ENCODE measurements around the gene SEC22A.

The SEC22A gene

DNA sequence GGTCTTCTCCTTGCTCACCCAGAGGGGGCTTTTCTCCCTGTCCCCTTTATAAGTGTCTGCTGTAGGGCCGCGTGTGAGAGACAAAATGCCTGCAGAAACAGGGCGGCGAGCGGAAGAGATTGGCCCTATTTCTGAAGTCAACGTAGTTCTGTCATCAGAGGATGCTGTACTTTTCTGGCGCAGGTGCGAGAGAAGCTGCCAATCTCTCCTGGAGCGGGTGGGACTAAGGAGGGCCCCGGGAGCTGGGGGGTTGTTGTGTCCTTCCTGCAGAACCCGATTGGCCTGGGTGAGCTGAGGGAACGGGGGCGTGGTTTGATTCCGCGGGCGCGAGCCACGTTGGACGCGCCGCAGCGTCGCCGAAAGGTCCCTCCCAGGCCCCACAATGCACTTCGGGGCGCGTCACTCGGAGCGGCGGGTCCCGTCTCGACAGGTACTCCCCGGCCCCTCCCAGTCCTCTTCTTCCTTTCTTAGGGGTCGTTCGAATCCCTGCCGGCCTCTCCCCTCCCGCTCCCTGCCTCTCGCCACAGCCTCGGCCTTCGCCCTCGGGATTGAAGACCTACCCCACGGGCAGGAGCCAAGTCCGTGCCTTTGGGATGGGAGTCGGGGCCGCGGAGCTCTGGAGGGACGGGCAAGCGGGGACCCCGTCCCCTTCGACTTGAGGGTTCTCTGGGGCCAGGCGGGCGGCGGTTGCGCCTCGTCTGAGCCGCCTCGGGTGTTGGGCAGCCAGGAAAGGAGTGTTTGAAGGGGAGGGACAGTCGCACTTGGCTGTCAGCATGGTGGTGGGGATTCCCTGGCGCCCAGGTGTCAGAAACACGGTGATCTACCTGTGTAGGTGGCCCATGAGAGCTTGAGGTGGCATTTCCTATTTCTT lies at the start of gene SEC22A:
SEC22A (plus strand) TSS at position 387 of the 871 bp plus-strand sequence. CDS start 7,275 bp downstream, outside the sequence.
- ATAC-seq (ENCODE audit: low read depth): peak; percentile 89
- peaks cover 5% of the 10 kb centered on the region for H3K36me3 Mint-ChIP-seq
- H3K9me3 Mint-ChIP-seq: peaks cover 7% of the 10 kb centered on the region
- H3K4me1 Mint-ChIP-seq: peaks cover 15% of the 10 kb centered on the region
- peak; percentile 85 to 89 for DNase-seq (ENCODE audit: low spot score in 2 of 2)
- H3K27ac Mint-ChIP-seq: peak within 1 kb of the TSS; percentile 94
- peak within 1 kb of the TSS; percentile 88 for H3K4me3 Mint-ChIP-seq
- no peaks in the 10 kb centered on the region for H3K27me3 Mint-ChIP-seq

DNA sequence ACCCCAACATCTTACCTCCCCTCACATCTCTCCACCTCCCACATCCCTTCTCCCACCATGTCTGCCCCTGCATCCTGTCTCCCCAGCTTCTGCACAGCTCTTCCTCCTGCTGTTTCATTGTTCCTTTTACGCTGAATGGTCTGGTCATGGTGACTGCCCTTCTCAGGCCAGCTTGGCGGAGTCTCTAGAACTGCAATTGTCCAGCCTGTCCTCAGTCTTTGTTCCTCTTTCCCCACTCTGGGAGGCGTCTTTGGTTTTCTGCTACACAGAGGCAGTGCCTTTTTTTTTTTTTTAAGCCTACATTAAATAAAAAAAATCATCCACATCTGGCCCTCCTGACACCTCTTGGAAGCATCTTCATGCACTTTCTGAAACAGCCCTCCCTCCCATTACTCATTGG lies 49.1 kb upstream of the SEC22A start:
- peaks cover 23% of the 10 kb centered on the region for H3K36me3 Mint-ChIP-seq
- H3K4me1 Mint-ChIP-seq: peaks cover 9% of the 10 kb centered on the region
- H3K9me3 Mint-ChIP-seq: peaks cover 9% of the 10 kb centered on the region
- H3K27ac Mint-ChIP-seq: no peak overlapping the region
- ATAC-seq (ENCODE audit: low read depth): no peak
- no peaks in the 10 kb centered on the region for H3K27me3 Mint-ChIP-seq
- no peak overlapping the region for H3K4me3 Mint-ChIP-seq
- DNase-seq (ENCODE audit: low spot score in 2 of 2): no peak

- peaks cover 9% of the 10 kb centered on the region for H3K4me1 Mint-ChIP-seq
- H3K36me3 Mint-ChIP-seq: peaks cover 23% of the 10 kb centered on the region
- no peaks in the 10 kb centered on the region for H3K27me3 Mint-ChIP-seq
- DNase-seq (ENCODE audit: low spot score in 2 of 2) (no peak), ATAC-seq (ENCODE audit: low read depth) (peak; percentile 67)
- peaks cover 9% of the 10 kb centered on the region for H3K9me3 Mint-ChIP-seq
- no peak overlapping the region for H3K27ac Mint-ChIP-seq
- no peak overlapping the region for H3K4me3 Mint-ChIP-seq
These were observed 48.4 kb upstream of the SEC22A start for GRCh38 chr3:123153125-123154019.

- Mint-ChIP-seq H3K4me3 (no peak overlapping the region), H3K27ac (no peak overlapping the region), H3K9me3 (peaks cover 9% of the 10 kb centered on the region), H3K4me1 (peaks cover 9% of the 10 kb centered on the region), H3K27me3 (no peaks in the 10 kb centered on the region), H3K36me3 (peaks cover 16% of the 10 kb centered on the region)
- DNase-seq (ENCODE audit: low spot score in 2 of 2) (no peak), ATAC-seq (ENCODE audit: low read depth) (no peak)
These were observed 47.4 kb upstream of the SEC22A start for GRCh38 chr3:123154020-123154985.

- Mint-ChIP-seq H3K27me3 (no peaks in the 10 kb centered on the region), H3K4me1 (peaks cover 9% of the 10 kb centered on the region), H3K9me3 (peaks cover 9% of the 10 kb centered on the region), H3K36me3 (peaks cover 18% of the 10 kb centered on the region), H3K27ac (no peak overlapping the region), H3K4me3 (no peak overlapping the region)
- ATAC-seq (ENCODE audit: low read depth) (no peak), DNase-seq (ENCODE audit: low spot score in 2 of 2) (no peak)
These were observed 46.2 kb upstream of the SEC22A start for GRCh38 chr3:123155471-123156011.

DNA sequence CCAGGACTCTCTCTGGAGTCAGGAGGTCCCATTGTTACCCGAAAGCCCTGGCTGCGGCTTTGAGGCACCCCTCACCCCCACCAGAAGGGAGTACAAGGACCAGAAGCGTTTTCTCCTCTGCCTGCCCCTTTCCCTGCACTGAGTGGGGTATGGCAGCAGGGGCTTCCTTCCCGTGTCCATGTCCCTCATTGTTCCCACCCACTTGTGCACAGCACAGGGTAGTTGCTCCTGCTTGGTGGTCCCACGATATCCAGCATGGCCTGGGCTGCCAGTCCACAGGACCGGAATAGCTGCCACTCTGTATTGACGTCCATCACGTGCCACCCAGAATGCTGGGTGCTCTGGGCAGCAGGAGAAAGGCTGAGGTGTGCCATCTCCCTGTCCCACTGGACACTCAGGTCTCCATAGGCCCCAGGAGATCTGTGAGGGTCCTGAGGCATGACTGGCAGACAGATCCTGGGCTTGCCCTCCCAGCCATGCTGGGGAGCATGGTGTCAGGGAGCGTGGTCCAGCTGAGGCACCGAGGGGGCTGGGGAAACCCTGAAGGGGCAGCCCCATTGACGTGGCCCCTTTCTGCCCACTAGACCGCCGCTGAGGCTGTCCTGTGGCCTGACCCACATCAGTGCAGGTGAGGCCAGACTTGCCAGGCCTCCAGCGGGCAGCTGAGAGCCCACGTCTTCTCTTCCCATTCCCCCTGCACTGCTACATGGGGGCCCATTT lies 45.3 kb upstream of the SEC22A start:
- Mint-ChIP-seq H3K27ac (no peak overlapping the region), H3K27me3 (no peaks in the 10 kb centered on the region), H3K4me1 (peaks cover 9% of the 10 kb centered on the region), H3K36me3 (peaks cover 13% of the 10 kb centered on the region), H3K4me3 (no peak overlapping the region), H3K9me3 (peaks cover 5% of the 10 kb centered on the region)
- ATAC-seq (ENCODE audit: low read depth) (no peak), DNase-seq (ENCODE audit: low spot score in 2 of 2) (no peak)

GRCh38 chr3:123157209-123157597 lies 44.5 kb upstream of the SEC22A start:
- ATAC-seq (ENCODE audit: low read depth): no peak
- Mint-ChIP-seq H3K4me1 (peaks cover 9% of the 10 kb centered on the region), H3K27me3 (no peaks in the 10 kb centered on the region), H3K27ac (no peak overlapping the region), H3K4me3 (no peak overlapping the region), H3K9me3 (peaks cover 2% of the 10 kb centered on the region), H3K36me3 (peaks cover 7% of the 10 kb centered on the region)
- no peak for DNase-seq (ENCODE audit: low spot score in 2 of 2)

GRCh38 chr3:123157598-123158287 lies 44.0 kb upstream of the SEC22A start:
- Mint-ChIP-seq H3K9me3 (no peaks in the 10 kb centered on the region), H3K27me3 (no peaks in the 10 kb centered on the region), H3K36me3 (peaks cover 7% of the 10 kb centered on the region)

DNA sequence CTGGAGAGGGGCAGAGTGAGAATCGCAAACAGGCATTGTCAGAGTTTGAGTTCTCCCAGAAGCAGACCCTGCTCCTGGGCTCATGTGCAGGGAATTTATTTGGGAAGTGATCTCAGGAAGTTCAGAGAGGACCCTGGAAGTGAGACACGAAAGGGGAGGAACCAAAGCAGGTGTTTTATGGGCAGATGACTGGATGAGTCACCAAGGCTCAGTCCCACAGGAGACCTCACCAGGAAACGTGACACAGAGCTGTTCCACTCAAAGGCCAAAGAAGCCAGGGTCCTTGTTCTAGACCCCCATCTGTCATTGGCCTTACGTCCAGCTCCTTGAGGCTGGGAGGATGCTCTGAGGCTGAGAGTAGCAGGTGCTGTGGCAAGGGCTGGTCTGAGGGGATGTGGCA lies 43.4 kb upstream of the SEC22A start:
- no peak overlapping the region for H3K4me3 Mint-ChIP-seq
- ATAC-seq (ENCODE audit: low read depth) (no peak), DNase-seq (ENCODE audit: low spot score in 2 of 2) (no peak)
- no peaks in the 10 kb centered on the region for H3K9me3 Mint-ChIP-seq
- no peaks in the 10 kb centered on the region for H3K27me3 Mint-ChIP-seq
- no peak overlapping the region for H3K27ac Mint-ChIP-seq
- H3K36me3 Mint-ChIP-seq: peaks cover 9% of the 10 kb centered on the region
- peaks cover 2% of the 10 kb centered on the region for H3K4me1 Mint-ChIP-seq

More at GRCh38 chr3:123157598-123158287, 44.0 kb upstream of the SEC22A start:
- DNase-seq (ENCODE audit: low spot score in 2 of 2) (no peak), ATAC-seq (ENCODE audit: low read depth) (no peak)
- no peak overlapping the region for H3K27ac Mint-ChIP-seq
- H3K4me3 Mint-ChIP-seq: no peak overlapping the region
- H3K4me1 Mint-ChIP-seq: peaks cover 6% of the 10 kb centered on the region

DNA sequence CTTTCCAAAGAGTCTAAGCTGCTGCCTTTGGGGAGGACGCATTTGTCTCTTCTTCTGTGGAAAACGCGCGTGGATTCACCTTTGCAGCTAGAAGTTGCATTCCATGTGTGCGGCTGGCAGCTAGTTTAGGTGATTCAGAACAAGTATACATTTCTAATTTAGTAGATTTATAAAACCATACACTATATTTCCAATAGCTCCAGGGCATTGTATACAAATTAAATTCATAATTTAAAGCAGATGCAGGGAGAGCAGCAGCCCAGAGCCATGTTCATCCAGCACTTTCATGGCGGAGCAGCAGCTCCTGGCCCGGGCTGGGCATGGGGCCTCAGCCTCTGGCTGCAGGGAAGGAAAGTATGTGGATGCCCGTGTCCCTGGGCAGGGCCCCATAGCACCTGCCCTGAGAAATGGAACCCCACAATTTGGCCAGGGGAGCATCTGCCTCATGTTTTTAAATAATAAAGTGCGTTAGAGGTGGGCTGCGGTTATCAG lies 42.8 kb upstream of the SEC22A start:
- H3K4me3 Mint-ChIP-seq: no peak overlapping the region
- no peak overlapping the region for H3K27ac Mint-ChIP-seq
- no peaks in the 10 kb centered on the region for H3K9me3 Mint-ChIP-seq
- DNase-seq (ENCODE audit: low spot score in 2 of 2) (no peak), ATAC-seq (ENCODE audit: low read depth) (no peak)
- peaks cover 2% of the 10 kb centered on the region for H3K4me1 Mint-ChIP-seq
- H3K36me3 Mint-ChIP-seq: peaks cover 11% of the 10 kb centered on the region
- H3K27me3 Mint-ChIP-seq: no peaks in the 10 kb centered on the region

GRCh38 chr3:123159926-123160635 lies 41.7 kb upstream of the SEC22A start:
- H3K36me3 Mint-ChIP-seq: peaks cover 18% of the 10 kb centered on the region
- H3K27ac Mint-ChIP-seq: no peak overlapping the region
- no peak for DNase-seq (ENCODE audit: low spot score in 2 of 2)
- H3K9me3 Mint-ChIP-seq: peaks cover 2% of the 10 kb centered on the region
- H3K4me3 Mint-ChIP-seq: no peak overlapping the region
- no peaks in the 10 kb centered on the region for H3K4me1 Mint-ChIP-seq
- ATAC-seq (ENCODE audit: low read depth): no peak
- no peaks in the 10 kb centered on the region for H3K27me3 Mint-ChIP-seq

GRCh38 chr3:123161167-123161566 lies 40.6 kb upstream of the SEC22A start:
- ATAC-seq (ENCODE audit: low read depth): no peak
- Mint-ChIP-seq H3K27me3 (no peaks in the 10 kb centered on the region), H3K36me3 (peaks cover 18% of the 10 kb centered on the region)

More at GRCh38 chr3:123161167-123161566, 40.6 kb upstream of the SEC22A start:
- Mint-ChIP-seq H3K4me3 (no peak overlapping the region), H3K27ac (no peak overlapping the region), H3K4me1 (no peaks in the 10 kb centered on the region), H3K9me3 (peaks cover 2% of the 10 kb centered on the region)
- no peak for DNase-seq (ENCODE audit: low spot score in 2 of 2)
